22Rv1 (cell line): ENCODE results near the gene CMTM4.

Source experiments
- ZFX ChIP-seq: fragments of 450-650 bp; IDR thresholded peaks from 2 replicates; pipeline ENCODE4 v1.6.1; 2017; ENCODE audit warnings: antibody characterized with exemption, borderline replicate concordance
- TF ChIP-seq, protein P1 (sequence below): fragments of 450-650 bp; IDR thresholded peaks from 2 replicates; pipeline ENCODE4 v1.5.1; 2017; ENCODE audit warnings: mild to moderate bottlenecking

DNA sequence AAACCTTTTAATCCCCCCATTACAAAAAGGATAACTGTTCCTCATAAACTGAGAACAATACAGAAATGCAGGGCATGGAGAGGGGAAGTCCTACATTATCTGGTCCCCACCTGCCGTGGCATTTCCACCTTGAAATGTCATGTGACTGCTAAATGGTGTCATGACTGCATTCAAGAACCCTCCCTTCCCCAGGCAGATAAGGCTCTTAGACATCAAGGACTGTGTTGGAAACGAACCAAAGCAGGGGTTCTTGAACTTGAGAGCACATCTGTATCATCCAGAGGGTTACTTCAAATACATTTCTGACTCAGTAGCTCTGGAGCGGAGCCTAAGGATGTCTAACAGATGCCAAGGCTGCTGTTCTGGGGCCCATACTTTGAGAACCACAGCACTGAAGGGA is 73.7 kb downstream of the CMTM4 start:
- TF ChIP-seq, protein P1, sequence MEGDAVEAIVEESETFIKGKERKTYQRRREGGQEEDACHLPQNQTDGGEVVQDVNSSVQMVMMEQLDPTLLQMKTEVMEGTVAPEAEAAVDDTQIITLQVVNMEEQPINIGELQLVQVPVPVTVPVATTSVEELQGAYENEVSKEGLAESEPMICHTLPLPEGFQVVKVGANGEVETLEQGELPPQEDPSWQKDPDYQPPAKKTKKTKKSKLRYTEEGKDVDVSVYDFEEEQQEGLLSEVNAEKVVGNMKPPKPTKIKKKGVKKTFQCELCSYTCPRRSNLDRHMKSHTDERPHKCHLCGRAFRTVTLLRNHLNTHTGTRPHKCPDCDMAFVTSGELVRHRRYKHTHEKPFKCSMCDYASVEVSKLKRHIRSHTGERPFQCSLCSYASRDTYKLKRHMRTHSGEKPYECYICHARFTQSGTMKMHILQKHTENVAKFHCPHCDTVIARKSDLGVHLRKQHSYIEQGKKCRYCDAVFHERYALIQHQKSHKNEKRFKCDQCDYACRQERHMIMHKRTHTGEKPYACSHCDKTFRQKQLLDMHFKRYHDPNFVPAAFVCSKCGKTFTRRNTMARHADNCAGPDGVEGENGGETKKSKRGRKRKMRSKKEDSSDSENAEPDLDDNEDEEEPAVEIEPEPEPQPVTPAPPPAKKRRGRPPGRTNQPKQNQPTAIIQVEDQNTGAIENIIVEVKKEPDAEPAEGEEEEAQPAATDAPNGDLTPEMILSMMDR = no peak
- TF ChIP-seq ZFX = no peak
